Naive thymus-derived CD4-positive, alpha-beta T cell (primary cell): ENCODE measurements around the gene WNT6. TPM values are rescaled to one million over a fixed set of nuclear protein-coding genes. Genes with fewer than 3 reads are reported as not detected.

ENCODE experiments used
- ATAC-seq: fragments of 150-1000 bp; cut with Tn5 transposase; 2 replicates; pipeline ENCODE4 v1.10.0; 2021; ENCODE audit warnings: mild to moderate bottlenecking, moderate library complexity
- CTCF ChIA-PET: fragments of 350-600 bp; sonication (Branson Sonifier 250); formaldehyde crosslinking; loops from one replicate; lab custom pipeline; 2021; ENCODE audit warnings: antibody characterized with exemption; lab: Charles Lee
- POLR2A ChIA-PET: fragments of 350-600 bp; sonication (Branson Sonifier 250); formaldehyde crosslinking; loops from one replicate; lab custom pipeline; 2021; ENCODE audit warnings: antibody characterized with exemption, inconsistent platforms; lab: Charles Lee
- DNase-seq, 9 donors: peaks; one replicate each; pipeline versions ENCODE4 v3.0.0 to v3.0.0-alpha.2; 2020 to 2022; ENCODE audit warnings: mixed read lengths in 1 of 9
- H3K27ac ChIP-seq: one replicate; pipeline ENCODE4 v1.7.0; 2013; ENCODE audit warnings: mild to moderate bottlenecking, low read depth, low read length, moderate library complexity
- H3K27me3 ChIP-seq, 2 donors: one replicate each; pipeline ENCODE4 v1.7.0; 2013; ENCODE audit warnings: low read length in 2 of 2, mild to moderate bottlenecking in 2 of 2, moderate library complexity in 2 of 2; ENCODE audit not compliant: control insufficient read depth in 2 of 2, insufficient read depth in 2 of 2
- H3K36me3 ChIP-seq, 3 experiments: 1 replicate in 2 of 3; 2 replicates in 1 of 3; pipeline ENCODE4 v1.7.0; 2013; ENCODE audit warnings: low read length in 3 of 3, mild to moderate bottlenecking in 3 of 3, moderate library complexity in 1 of 3; ENCODE audit not compliant: insufficient read depth in 3 of 3, control insufficient read depth in 2 of 3
- H3K4me1 ChIP-seq, 2 donors: one replicate each; pipeline ENCODE4 v1.7.0; 2013; ENCODE audit warnings: low read length in 2 of 2, mild to moderate bottlenecking in 2 of 2, moderate library complexity in 1 of 2; ENCODE audit not compliant: control insufficient read depth in 2 of 2, insufficient read depth in 2 of 2
- H3K4me3 ChIP-seq: 2 replicates; pipeline ENCODE4 v1.7.0; 2013; ENCODE audit warnings: mild to moderate bottlenecking, low read length
- H3K9me3 ChIP-seq, 3 experiments: 1 replicate in 2 of 3; 2 replicates in 1 of 3; pipeline ENCODE4 v1.7.0; 2013; ENCODE audit warnings: low read length in 3 of 3; ENCODE audit not compliant: control insufficient read depth in 2 of 3
- H3K27ac Mint-ChIP-seq, 9 donors: one replicate each; pipeline ENCODE4 v1.8.0; 2020 to 2022; ENCODE audit warnings: mixed read lengths in 9 of 9, mild to moderate bottlenecking in 8 of 9, moderate library complexity in 5 of 9, inconsistent platforms in 2 of 9
- H3K27me3 Mint-ChIP-seq, 5 donors: one replicate each; pipeline ENCODE4 v1.8.0; 2021 to 2022; ENCODE audit warnings: mixed read lengths in 5 of 5, mild to moderate bottlenecking in 1 of 5
- H3K36me3 Mint-ChIP-seq, 5 donors: one replicate each; pipeline ENCODE4 v1.8.0; 2020 to 2022; ENCODE audit warnings: mixed read lengths in 5 of 5, mild to moderate bottlenecking in 3 of 5, inconsistent platforms in 1 of 5
- H3K4me1 Mint-ChIP-seq, 7 donors: one replicate each; pipeline ENCODE4 v1.8.0; 2020 to 2022; ENCODE audit warnings: mixed read lengths in 7 of 7, mild to moderate bottlenecking in 3 of 7, inconsistent platforms in 1 of 7
- H3K4me3 Mint-ChIP-seq, 10 donors: one replicate each; pipeline ENCODE4 v1.8.0; 2020 to 2022; ENCODE audit warnings: mild to moderate bottlenecking in 10 of 10, mixed read lengths in 10 of 10, moderate library complexity in 6 of 10, inconsistent platforms in 2 of 10
- H3K9me3 Mint-ChIP-seq, 11 donors: one replicate each; pipeline ENCODE4 v1.8.0; 2020 to 2022; ENCODE audit warnings: mixed read lengths in 11 of 11, mild to moderate bottlenecking in 4 of 11, inconsistent platforms in 1 of 11, moderate library complexity in 1 of 11
- intact Hi-C, 2 donors: fragments of 100-400 bp; cut with micrococcal nuclease; formaldehyde crosslinking; loops; one replicate each; pipeline ENCODE4 v1.15.1; 2023
- polyA plus RNA-seq, 2 donors: library from polyadenylated mRNA; unstranded; fragments of 300-500 nt; fragmentation: Illumina TruSeq; gene quantifications; one replicate each; pipeline ENCODE4 v1.2.3, GENCODE V29; 2021
- total RNA-seq, 6 experiments: library from RNA in 5 of 6; stranded (reverse) in 5 of 6; gene quantifications; 1 replicate in 5 of 6; 2 replicates in 1 of 6; pipeline ENCODE4 v1.2.3 and lab custom pipeline; 2021 to 2026

The WNT6 gene
- total and polyA plus RNA-seq, 7 experiments from 2014 or later = 0.11 to 0.22 TPM; not detected in 5

GRCh38 chr2:218873359-218874194, 14.0 kb downstream of the WNT6 start:
- Histone ChIP-seq H3K4me3 (no peak overlapping the region), H3K9me3 (no peaks in the 10 kb centered on the region), H3K36me3 (no peaks in the 10 kb centered on the region), H3K27me3 (peaks cover 8 to 18% of the 10 kb centered on the region in 2 donors), H3K27ac (no peak overlapping the region), H3K4me1 (peaks cover 10 to 29% of the 10 kb centered on the region in 2 donors)
- H3K4me3 Mint-ChIP-seq = peak overlapping the region in 8 of 10 donors; percentile 8 to 95 (median 68)
- ChIA-PET POLR2A (interaction anchor here (0.6 to 13.5 kb wide), 2 partner anchors 19 to 94 kb away, joined by 5 to 305 read pairs; no protein-coding TSS in a partner anchor), CTCF (interaction anchor here (2.1 to 19.9 kb wide), 2 partner anchors 9 to 24 kb away, joined by 5 to 627 read pairs; no protein-coding TSS in a partner anchor)
- ATAC-seq (peak; percentile 26), DNase-seq (no peak)
- intact Hi-C loops = no loop called here
- H3K27ac Mint-ChIP-seq = no peak overlapping the region
- no peaks in the 10 kb centered on the region for H3K9me3 Mint-ChIP-seq
- peaks cover 0 to 1% (median 0%) of the 10 kb centered on the region in 5 donors for H3K36me3 Mint-ChIP-seq
- peaks cover 14 to 42% (median 32%) of the 10 kb centered on the region in 7 donors for H3K4me1 Mint-ChIP-seq
- peaks cover 22 to 82% (median 28%) of the 10 kb centered on the region in 5 donors for H3K27me3 Mint-ChIP-seq

GRCh38 chr2:218875692-218876246, 16.2 kb downstream of the WNT6 start:
- ATAC-seq (no peak), DNase-seq (no peak)
- Histone ChIP-seq H3K4me3 (no peak overlapping the region), H3K9me3 (no peaks in the 10 kb centered on the region), H3K27me3 (peaks cover 8 to 18% of the 10 kb centered on the region in 2 donors), H3K4me1 (peaks cover 20 to 38% of the 10 kb centered on the region in 2 donors), H3K36me3 (no peaks in the 10 kb centered on the region), H3K27ac (no peak overlapping the region)
- intact Hi-C loops = loop anchor here (1.0 to 5.0 kb wide), 7 partner anchors 22 to 402 kb away; partner anchors contain the start of gene DNAJB2 (in 1 of the 2)
- POLR2A ChIA-PET = interaction anchor here (0.6 to 13.5 kb wide), 2 partner anchors 17 to 626 kb away, joined by 6 to 305 read pairs; no protein-coding TSS in a partner anchor
- no peaks in the 10 kb centered on the region for H3K9me3 Mint-ChIP-seq
- peaks cover 24 to 49% (median 39%) of the 10 kb centered on the region in 7 donors for H3K4me1 Mint-ChIP-seq
- peaks cover 22 to 76% (median 27%) of the 10 kb centered on the region in 5 donors for H3K27me3 Mint-ChIP-seq
- peaks cover 0 to 1% (median 0%) of the 10 kb centered on the region in 5 donors for H3K36me3 Mint-ChIP-seq
- CTCF ChIA-PET = interaction anchor here (0.6 to 19.9 kb wide), 12 partner anchors 11 to 141 kb away, joined by 3 to 627 read pairs (median 3); no protein-coding TSS in a partner anchor
- H3K27ac Mint-ChIP-seq = no peak overlapping the region
- no peak overlapping the region for H3K4me3 Mint-ChIP-seq

- H3K9me3 Mint-ChIP-seq = no peaks in the 10 kb centered on the region
- peaks cover 24 to 53% (median 43%) of the 10 kb centered on the region in 7 donors for H3K4me1 Mint-ChIP-seq
- Histone ChIP-seq H3K4me1 (peaks cover 26 to 42% of the 10 kb centered on the region in 2 donors), H3K36me3 (no peaks in the 10 kb centered on the region), H3K27ac (no peak overlapping the region), H3K4me3 (no peak overlapping the region), H3K9me3 (no peaks in the 10 kb centered on the region), H3K27me3 (peaks cover 8 to 18% of the 10 kb centered on the region in 2 donors)
- H3K27ac Mint-ChIP-seq = peak overlapping the region in 3 of 9 donors; percentile 48 to 53 (median 52)
- H3K27me3 Mint-ChIP-seq = peaks cover 18 to 77% (median 29%) of the 10 kb centered on the region in 5 donors
- ATAC-seq = peak; percentile 24
- POLR2A ChIA-PET = interaction anchor here (0.6 to 13.5 kb wide), 3 partner anchors 16 to 207 kb away, joined by 3 to 305 read pairs (median 3); no protein-coding TSS in a partner anchor
- peak overlapping the region in 3 of 10 donors; percentile 1 to 19 (median 3) for H3K4me3 Mint-ChIP-seq
- intact Hi-C loops = loop anchor here (1.0 to 5.0 kb wide), 7 partner anchors 22 to 401 kb away; partner anchors contain the start of gene DNAJB2 (in 1 of the 2)
- CTCF ChIA-PET = interaction anchor here (0.6 to 19.9 kb wide), 11 partner anchors 11 to 142 kb away, joined by 3 to 627 read pairs (median 3); no protein-coding TSS in a partner anchor
- H3K36me3 Mint-ChIP-seq = no peaks in the 10 kb centered on the region
- DNase-seq = peak in 8 of 9 donors; percentile 53 to 85 (median 74)
Measured at GRCh38 chr2:218876562-218877219, 17.1 kb downstream of the WNT6 start.

- no peaks in the 10 kb centered on the region for H3K9me3 Mint-ChIP-seq
- Histone ChIP-seq H3K27me3 (peaks cover 8 to 18% of the 10 kb centered on the region in 2 donors), H3K9me3 (no peaks in the 10 kb centered on the region), H3K4me3 (no peak overlapping the region), H3K36me3 (no peaks in the 10 kb centered on the region), H3K4me1 (peaks cover 21 to 42% of the 10 kb centered on the region in 2 donors), H3K27ac (no peak overlapping the region)
- POLR2A ChIA-PET = interaction anchor here (0.5 to 13.5 kb wide), 3 partner anchors 16 to 624 kb away, joined by 3 to 305 read pairs (median 3); no protein-coding TSS in a partner anchor
- peak overlapping the region in 1 of 10 donors; percentile 25 for H3K4me3 Mint-ChIP-seq
- intact Hi-C loops = loop anchor here (5.0 kb wide), 4 partner anchors 35 to 400 kb away; partner anchors contain the start of gene DNAJB2 (in 1 of the 2)
- H3K27me3 Mint-ChIP-seq = peaks cover 12 to 77% (median 24%) of the 10 kb centered on the region in 5 donors
- ATAC-seq = no peak
- no peak for DNase-seq
- H3K36me3 Mint-ChIP-seq = no peaks in the 10 kb centered on the region
- CTCF ChIA-PET = interaction anchor here (1.6 to 19.9 kb wide), 3 partner anchors 10 to 21 kb away, joined by 3 to 627 read pairs (median 25); no protein-coding TSS in a partner anchor
- H3K27ac Mint-ChIP-seq = peak overlapping the region in 1 of 9 donors; percentile 16
- peaks cover 19 to 53% (median 40%) of the 10 kb centered on the region in 7 donors for H3K4me1 Mint-ChIP-seq
Measured at GRCh38 chr2:218877331-218877730, 17.7 kb downstream of the WNT6 start.

GRCh38 chr2:218877891-218878290, 18.3 kb downstream of the WNT6 start:
- Mint-ChIP-seq H3K27ac (peak overlapping the region in 1 of 9 donors; percentile 31), H3K36me3 (no peaks in the 10 kb centered on the region), H3K9me3 (no peaks in the 10 kb centered on the region), H3K4me3 (no peak overlapping the region), H3K4me1 (peaks cover 19 to 54% (median 42%) of the 10 kb centered on the region in 7 donors), H3K27me3 (peaks cover 10 to 77% (median 22%) of the 10 kb centered on the region in 5 donors)
- Histone ChIP-seq H3K27me3 (peaks cover 8 to 14% of the 10 kb centered on the region in 2 donors), H3K36me3 (no peaks in the 10 kb centered on the region), H3K9me3 (no peaks in the 10 kb centered on the region), H3K4me3 (no peak overlapping the region), H3K27ac (no peak overlapping the region), H3K4me1 (peaks cover 27 to 42% of the 10 kb centered on the region in 2 donors)
- intact Hi-C loops = loop anchor here (5.0 kb wide), 4 partner anchors 34 to 399 kb away; partner anchors contain the start of gene DNAJB2 (in 1 of the 2)
- DNase-seq (no peak), ATAC-seq (no peak)
- ChIA-PET POLR2A (interaction anchor here (0.5 to 13.5 kb wide), 2 partner anchors 15 to 624 kb away, joined by 3 to 305 read pairs; no protein-coding TSS in a partner anchor), CTCF (interaction anchor here (19.9 kb wide), 1 partner anchor 20 kb away, joined by 627 read pairs; no protein-coding TSS in a partner anchor)
